ENCODE data around the gene TMEM127.

DNA sequence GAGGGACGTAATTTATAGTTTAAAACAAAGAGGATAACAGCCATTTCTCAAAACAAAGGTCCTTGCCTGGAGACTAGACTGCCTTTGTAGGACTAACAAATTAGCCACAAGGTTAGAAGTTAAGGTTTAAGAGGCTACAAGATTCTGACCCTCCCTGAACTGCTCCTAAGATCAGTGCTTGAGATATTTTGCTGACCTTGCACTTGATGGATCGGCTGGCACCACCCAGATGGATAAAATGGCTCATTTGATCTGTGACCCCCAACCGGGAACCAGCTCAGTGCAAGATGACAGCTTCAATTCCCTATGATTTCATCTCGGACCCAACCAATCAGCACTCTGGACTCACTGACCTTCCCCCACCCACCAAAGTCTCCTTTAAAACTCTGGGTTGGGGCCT, 53.5 kb downstream of the TMEM127 start:
- TF ChIP-seq CTCF (IDR thresholded peaks at IDR 0.05 in 2 of 3, conservative IDR thresholded peaks at IDR 0.05 in 1 of 3; ENCODE audit: borderline replicate concordance in 1 of 3, insufficient read depth in 1 of 3, low read depth in 2 of 3, low read length in 2 of 3) = no peak
- no peak for TF ChIP-seq POLR2AphosphoS5 (IDR thresholded peaks at IDR 0.05; ENCODE audit: low read depth, low read length)
- no peak for TF ChIP-seq EZH2 (IDR thresholded peaks at IDR 0.05)
- no peak for TF ChIP-seq RAD21 (IDR thresholded peaks at IDR 0.05; ENCODE audit: low read depth)
- TF ChIP-seq EZH2phosphoT487 (IDR thresholded peaks at IDR 0.05; ENCODE audit: borderline replicate concordance) = no peak
- TF ChIP-seq, protein P1, sequence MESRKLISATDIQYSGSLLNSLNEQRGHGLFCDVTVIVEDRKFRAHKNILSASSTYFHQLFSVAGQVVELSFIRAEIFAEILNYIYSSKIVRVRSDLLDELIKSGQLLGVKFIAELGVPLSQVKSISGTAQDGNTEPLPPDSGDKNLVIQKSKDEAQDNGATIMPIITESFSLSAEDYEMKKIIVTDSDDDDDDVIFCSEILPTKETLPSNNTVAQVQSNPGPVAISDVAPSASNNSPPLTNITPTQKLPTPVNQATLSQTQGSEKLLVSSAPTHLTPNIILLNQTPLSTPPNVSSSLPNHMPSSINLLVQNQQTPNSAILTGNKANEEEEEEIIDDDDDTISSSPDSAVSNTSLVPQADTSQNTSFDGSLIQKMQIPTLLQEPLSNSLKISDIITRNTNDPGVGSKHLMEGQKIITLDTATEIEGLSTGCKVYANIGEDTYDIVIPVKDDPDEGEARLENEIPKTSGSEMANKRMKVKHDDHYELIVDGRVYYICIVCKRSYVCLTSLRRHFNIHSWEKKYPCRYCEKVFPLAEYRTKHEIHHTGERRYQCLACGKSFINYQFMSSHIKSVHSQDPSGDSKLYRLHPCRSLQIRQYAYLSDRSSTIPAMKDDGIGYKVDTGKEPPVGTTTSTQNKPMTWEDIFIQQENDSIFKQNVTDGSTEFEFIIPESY (IDR thresholded peaks at IDR 0.05; ENCODE audit: extremely low read depth, insufficient replicate concordance, low read length) = no peak
- no peak for TF ChIP-seq MAX (IDR thresholded peaks at IDR 0.05)

Measured in HCT116 (cell line).